Hepatocyte (in vitro differentiated cells): ENCODE results near the gene KCNJ2. TPM values are rescaled to one million over a fixed set of nuclear protein-coding genes. Genes with fewer than 3 reads are reported as not detected.
A peak's percentile ranks its signal among the peaks of the same experiment; 100 is the strongest.

Experiments used
- DNase-seq: peaks from one replicate; pipeline ENCODE4 v3.0.0-alpha.2; 2016; ENCODE audit warnings: low spot score
- H2AFZ ChIP-seq: fragments of 200-600 bp; sonication (generic); 2 replicates; pipeline ENCODE4 v1.6.0; 2016; ENCODE audit warnings: antibody characterized with exemption, mild to moderate bottlenecking
- H3K27ac ChIP-seq: fragments of 200-600 bp; sonication (generic); 2 replicates; pipeline ENCODE4 v1.5.1; 2016; ENCODE audit warnings: mild to moderate bottlenecking
- H3K27me3 ChIP-seq: fragments of 200-600 bp; sonication (generic); 2 replicates; pipeline ENCODE4 v1.6.1; 2016
- H3K36me3 ChIP-seq: fragments of 200-600 bp; sonication (generic); replicated peaks from 2 replicates; pipeline ENCODE4 v1.5.1; 2016; ENCODE audit warnings: low read depth; ENCODE audit not compliant: insufficient read depth
- H3K4me1 ChIP-seq: fragments of 200-600 bp; sonication (generic); 2 replicates; pipeline ENCODE4 v1.5.1; 2016; ENCODE audit warnings: mild to moderate bottlenecking, moderate library complexity; ENCODE audit not compliant: insufficient read depth
- H3K4me2 ChIP-seq: fragments of 200-600 bp; sonication (generic); 2 replicates; pipeline ENCODE4 v1.6.0; 2016
- H3K4me3 ChIP-seq: fragments of 200-600 bp; sonication (generic); 2 replicates; pipeline ENCODE4 v1.5.1; 2016; ENCODE audit warnings: mild to moderate bottlenecking
- H3K79me2 ChIP-seq: fragments of 200-600 bp; sonication (generic); 2 replicates; pipeline ENCODE4 v1.6.0; 2017; ENCODE audit warnings: mild to moderate bottlenecking
- H3K9me2 ChIP-seq: fragments of 200-600 bp; sonication (generic); replicated peaks from 2 replicates; pipeline ENCODE4 v1.6.0; 2017; ENCODE audit warnings: mild to moderate bottlenecking; ENCODE audit not compliant: insufficient read depth
- H3K9me3 ChIP-seq: fragments of 200-600 bp; sonication (generic); 2 replicates; pipeline ENCODE4 v1.5.1; 2016; ENCODE audit warnings: low read depth, mild to moderate bottlenecking
- H4K20me1 ChIP-seq: fragments of 200-600 bp; sonication (generic); 2 replicates; pipeline ENCODE4 v1.6.0; 2016; ENCODE audit warnings: mild to moderate bottlenecking; ENCODE audit not compliant: insufficient read depth, poor library complexity, severe bottlenecking
- CTCF ChIP-seq: fragments of 200-600 bp; sonication (generic); IDR thresholded peaks from 2 replicates; pipeline ENCODE4 v1.5.1; 2016; ENCODE audit warnings: antibody characterized with exemption, mild to moderate bottlenecking; ENCODE audit not compliant: poor library complexity
- EZH2 ChIP-seq: fragments of 200-600 bp; sonication (generic); IDR thresholded peaks from 2 replicates; pipeline ENCODE4 v1.6.1; 2016; ENCODE audit warnings: antibody characterized with exemption, mild to moderate bottlenecking, borderline replicate concordance
- EZH2phosphoT487 ChIP-seq: fragments of 200-600 bp; sonication (generic); IDR thresholded peaks from one replicate; pipeline ENCODE4 v1.6.1; 2018; ENCODE audit warnings: antibody characterized with exemption, mild to moderate bottlenecking, low read depth, moderate library complexity; ENCODE audit not compliant: unreplicated experiment, severe bottlenecking
- WGBS: methylation state at CpG from one replicate; pipeline ENCODE4 v1.1.6; 2016; ENCODE audit warnings: low lambda C conversion rate; ENCODE audit errors: missing lambda C conversion rate; 5-methylcytosine and 5-hydroxymethylcytosine counted together
- polyA plus RNA-seq: library from polyadenylated mRNA; unstranded; fragments of >200 nt; fragmentation: Nextera tagmentation; extraction: Ambion mirVana; gene quantifications from 2 replicates; pipeline ENCODE4 v1.2.1, GENCODE V29; 2016
- total RNA-seq: library from RNA; depleted of rRNA; stranded (reverse); fragments of >200 nt; gene quantifications from 2 replicates; pipeline ENCODE4 v1.2.3, GENCODE V29; 2014

KCNJ2 gene
- total and polyA plus RNA-seq, 2 experiments from 2014 or later: 1.0 to 3.0 TPM

DNA sequence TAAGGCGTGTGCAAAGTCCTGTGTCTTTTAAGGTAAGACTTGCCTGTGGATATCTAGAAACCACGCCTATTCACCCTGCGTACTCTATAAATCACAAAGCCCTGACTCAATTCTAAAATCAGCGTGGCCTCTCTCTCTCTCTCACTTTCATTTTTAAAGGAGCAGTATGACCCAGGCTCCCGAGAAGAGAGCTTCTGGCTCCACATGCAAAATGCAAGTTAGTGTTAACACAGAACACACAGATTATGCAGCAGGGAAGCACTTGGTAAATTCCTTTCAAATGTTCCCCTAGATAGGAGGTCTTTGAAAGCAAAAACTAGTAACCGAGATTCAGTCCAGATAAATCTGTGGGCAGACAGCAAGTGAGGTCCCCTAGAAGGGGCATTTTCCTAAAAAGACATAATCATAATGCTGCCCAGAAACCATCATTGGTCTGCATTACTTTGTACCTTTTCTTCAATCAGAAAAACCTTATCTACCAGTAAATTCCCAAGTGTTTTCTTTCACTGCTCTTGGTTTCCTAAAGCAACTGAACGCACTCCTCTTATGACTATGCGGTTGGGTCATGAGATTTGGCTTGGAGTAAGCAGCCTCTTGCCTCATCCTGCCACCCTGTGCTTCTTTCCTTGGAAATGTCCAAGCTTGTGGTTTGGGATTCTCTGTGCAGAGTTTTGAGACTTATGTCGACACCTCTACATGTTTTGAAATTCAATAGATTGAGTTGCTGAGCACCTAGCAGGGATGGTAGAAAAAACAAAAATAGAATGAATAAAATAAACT, 31.7 kb upstream of the KCNJ2 start:
- Histone ChIP-seq H3K27ac (peak overlapping the region; percentile 65), H3K79me2 (no peaks in the 10 kb centered on the region), H3K4me3 (no peak overlapping the region), H3K9me2 (no peaks in the 10 kb centered on the region), H3K36me3 (no peaks in the 10 kb centered on the region), H3K9me3 (no peaks in the 10 kb centered on the region), H3K4me2 (peak overlapping the region; percentile 70), H3K27me3 (no peaks in the 10 kb centered on the region), H4K20me1 (no peaks in the 10 kb centered on the region), H2AFZ (peak overlapping the region; percentile 10), H3K4me1 (peaks cover 15% of the 10 kb centered on the region)
- DNase-seq: peak; percentile 66
- TF ChIP-seq CTCF (no peak), EZH2phosphoT487 (no peak), EZH2 (no peak)
- 23% methylated on average over 9 of the region's 9 CpGs for WGBS

GRCh38 chr17:70138291-70138865, 31.0 kb upstream of the KCNJ2 start:
- Histone ChIP-seq H3K9me2 (no peaks in the 10 kb centered on the region), H3K36me3 (no peaks in the 10 kb centered on the region), H4K20me1 (no peaks in the 10 kb centered on the region), H3K4me2 (peak overlapping the region; percentile 70), H3K4me1 (peaks cover 15% of the 10 kb centered on the region), H3K27ac (peak overlapping the region; percentile 65), H3K9me3 (no peaks in the 10 kb centered on the region), H3K4me3 (no peak overlapping the region), H3K79me2 (no peaks in the 10 kb centered on the region), H3K27me3 (no peaks in the 10 kb centered on the region), H2AFZ (no peak overlapping the region)
- no peak for DNase-seq
- TF ChIP-seq EZH2phosphoT487: no peak
- no peak for TF ChIP-seq EZH2
- TF ChIP-seq CTCF: no peak
- WGBS: 34% methylated on average over 3 of the region's 3 CpGs

GRCh38 chr17:70139449-70139993, 29.8 kb upstream of the KCNJ2 start:
- Histone ChIP-seq H3K4me2 (no peak overlapping the region), H3K9me3 (no peaks in the 10 kb centered on the region), H3K4me3 (no peak overlapping the region)

More at GRCh38 chr17:70139449-70139993, 29.8 kb upstream of the KCNJ2 start:
- DNase-seq: no peak
- no peaks in the 10 kb centered on the region for H3K27me3 ChIP-seq
- H3K79me2 ChIP-seq: no peaks in the 10 kb centered on the region
- 65% methylated on average over 3 of the region's 3 CpGs for WGBS
- no peaks in the 10 kb centered on the region for H3K36me3 ChIP-seq
- H3K27ac ChIP-seq: no peak overlapping the region
- no peak overlapping the region for H2AFZ ChIP-seq
- H3K4me1 ChIP-seq: peaks cover 15% of the 10 kb centered on the region
- no peaks in the 10 kb centered on the region for H3K9me2 ChIP-seq
- no peaks in the 10 kb centered on the region for H4K20me1 ChIP-seq
- no peak for TF ChIP-seq EZH2phosphoT487
- TF ChIP-seq CTCF: no peak
- no peak for TF ChIP-seq EZH2
